Renal pelvis (tissue), 4 donors: ENCODE measurements around the gene MAST2. TPM values are rescaled to one million over a fixed set of nuclear protein-coding genes. Genes with fewer than 3 reads are reported as not detected.
"Not testable (repeated sequence)": the region's sequence is repeated elsewhere in the genome, so short reads cannot be mapped to it uniquely, and the experiment has no call there.

ENCODE experiments used
- DNase-seq: peaks from one replicate; pipeline ENCODE4 v3.0.0-alpha.2; 2013
- polyA plus RNA-seq, 3 donors: library from polyadenylated mRNA; unstranded; fragments of 120-200 nt; gene quantifications; one replicate each; pipeline ENCODE4 v1.2.1, GENCODE V29; 2013; ENCODE audit not compliant: insufficient read length in 3 of 3

Gene MAST2
- polyA plus RNA-seq, 3 donors, result 32.0 to 43.3 (median 38.1) TPM

GRCh38 chr1:45850017-45850416 lies 46.6 kb downstream of the MAST2 start:
- no peak for DNase-seq

- DNase-seq, result no peak
Observed at GRCh38 chr1:45854724-45855123, 51.3 kb downstream of the MAST2 start.

GRCh38 chr1:45857101-45857700 lies 53.8 kb downstream of the MAST2 start:
- no peak for DNase-seq

GRCh38 chr1:45857755-45858492 lies 54.5 kb downstream of the MAST2 start:
- not testable (repeated sequence) for DNase-seq

GRCh38 chr1:45859221-45859620 lies 55.8 kb downstream of the MAST2 start:
- DNase-seq, result no peak

- no peak for DNase-seq
Observed at GRCh38 chr1:45862008-45862407, 58.6 kb downstream of the MAST2 start.

- DNase-seq, result peak; percentile 38
Observed at GRCh38 chr1:45863218-45863617, 59.8 kb downstream of the MAST2 start.

GRCh38 chr1:45864167-45865106 lies 61.0 kb downstream of the MAST2 start:
- no peak for DNase-seq

- DNase-seq, result no peak
Observed at GRCh38 chr1:45867697-45868348, 64.4 kb downstream of the MAST2 start.

GRCh38 chr1:45868861-45869260 lies 65.4 kb downstream of the MAST2 start:
- DNase-seq, result no peak

GRCh38 chr1:45870500-45870899 lies 67.1 kb downstream of the MAST2 start:
- no peak for DNase-seq

GRCh38 chr1:45872173-45872801 lies 68.9 kb downstream of the MAST2 start:
- not testable (repeated sequence) for DNase-seq

- DNase-seq, result no peak
Observed at GRCh38 chr1:45876000-45876617, 72.7 kb downstream of the MAST2 start.

GRCh38 chr1:45877264-45877663 lies 73.9 kb downstream of the MAST2 start:
- no peak for DNase-seq

GRCh38 chr1:45879885-45880598 lies 76.6 kb downstream of the MAST2 start:
- DNase-seq, result no peak

- DNase-seq, result no peak
Observed at GRCh38 chr1:45880930-45881329, 77.5 kb downstream of the MAST2 start.

- DNase-seq, result no peak
Observed at GRCh38 chr1:45883658-45884057, 80.2 kb downstream of the MAST2 start.

- no peak for DNase-seq
Observed at GRCh38 chr1:45884700-45885099, 81.3 kb downstream of the MAST2 start.

- no peak for DNase-seq
Observed at GRCh38 chr1:45886229-45886628, 82.8 kb downstream of the MAST2 start.

GRCh38 chr1:45887156-45887842 lies 83.9 kb downstream of the MAST2 start:
- no peak for DNase-seq
